GM18505 (cell line): ENCODE data around the gene CDA.

Experiments
- ATAC-seq: cut with Tn5 transposase; IDR thresholded peaks from one replicate; pipeline ENCODE4 v1.9.1; 2021; ENCODE audit not compliant: unreplicated experiment
- POLR2A ChIP-seq: IDR thresholded peaks from 4 replicates; pipeline ENCODE4 v1.6.1; 2011; ENCODE audit warnings: borderline replicate concordance; ENCODE audit not compliant: insufficient read depth, insufficient read length; ENCODE audit errors: extremely low read depth

CDA gene

GRCh38 chr1:20615946-20616846, 27.3 kb downstream of the CDA start:
- ATAC-seq: no peak

GRCh38 chr1:20616847-20617487, 28.1 kb downstream of the CDA start:
- TF ChIP-seq POLR2A: no peak
- no peak for ATAC-seq

More at GRCh38 chr1:20615946-20616846, 27.3 kb downstream of the CDA start:
- no peak for TF ChIP-seq POLR2A

GRCh38 chr1:20618550-20618949, 29.7 kb downstream of the CDA start:
- no peak for TF ChIP-seq POLR2A
- ATAC-seq: no peak

GRCh38 chr1:20619999-20620398, 31.1 kb downstream of the CDA start:
- ATAC-seq: no peak
- no peak for TF ChIP-seq POLR2A

- no peak for ATAC-seq
- no peak for TF ChIP-seq POLR2A
Observed at GRCh38 chr1:20621012-20621411, 32.1 kb downstream of the CDA start.

GRCh38 chr1:20624709-20625108, 35.8 kb downstream of the CDA start:
- no peak for TF ChIP-seq POLR2A
- no peak for ATAC-seq

- TF ChIP-seq POLR2A: no peak
- no peak for ATAC-seq
Observed at GRCh38 chr1:20625176-20626097, 36.5 kb downstream of the CDA start.

- no peak for ATAC-seq
- TF ChIP-seq POLR2A: no peak
Observed at GRCh38 chr1:20626098-20626427, 37.2 kb downstream of the CDA start.

GRCh38 chr1:20626524-20626923, 37.6 kb downstream of the CDA start:
- no peak for ATAC-seq

GRCh38 chr1:20630729-20631128, 41.8 kb downstream of the CDA start:
- ATAC-seq: no peak
- TF ChIP-seq POLR2A: no peak

More at GRCh38 chr1:20626524-20626923, 37.6 kb downstream of the CDA start:
- no peak for TF ChIP-seq POLR2A

GRCh38 chr1:20632386-20632785, 43.5 kb downstream of the CDA start:
- TF ChIP-seq POLR2A: no peak
- ATAC-seq: no peak

- ATAC-seq: peak; percentile 73
Observed at GRCh38 chr1:20633190-20634064, 44.5 kb downstream of the CDA start, which contains the start of gene PINK1. Gene PINK1 (plus strand): TSS chr1:20633458. CDS start chr1:20633549, 91 bp downstream.

More at GRCh38 chr1:20633190-20634064, 44.5 kb downstream of the CDA start, which contains the start of gene PINK1:
- TF ChIP-seq POLR2A: peak; percentile 52
